ENCODE data around the gene TOLLIP. TPM values are rescaled to one million over a fixed set of nuclear protein-coding genes. Genes with fewer than 3 reads are reported as not detected.

TOLLIP gene
- total RNA-seq, 1 donor from 2014 or later, result 67.5 TPM

DNA sequence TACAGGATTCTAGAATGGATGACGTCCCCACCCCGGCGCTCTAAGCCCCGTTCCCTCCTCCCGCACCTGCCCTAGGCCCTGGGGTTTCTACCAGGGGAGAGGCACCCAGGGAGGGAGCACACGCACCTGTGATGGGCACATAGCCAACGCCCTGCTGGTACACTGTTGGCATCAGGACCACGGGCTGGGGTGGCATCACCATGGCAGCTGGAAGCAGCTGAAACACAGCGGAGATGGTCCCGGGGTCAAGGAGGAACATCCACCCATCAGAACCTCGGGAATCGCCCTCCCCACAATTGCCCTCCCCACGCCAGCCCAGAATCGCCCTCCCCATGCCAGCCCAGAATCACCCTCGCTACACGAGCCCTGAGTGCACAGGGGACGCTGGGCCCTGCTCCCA is 23.6 kb downstream of the TOLLIP start:
- Mint-ChIP-seq H3K4me3 (ENCODE audit: unreplicated experiment) (no peak overlapping the region), H3K4me1 (ENCODE audit: low read depth, unreplicated experiment) (no peaks in the 10 kb centered on the region), H3K27ac (ENCODE audit: unreplicated experiment) (no peak overlapping the region), H3K27me3 (ENCODE audit: unreplicated experiment) (peaks cover 6% of the 10 kb centered on the region), H3K9me3 (ENCODE audit: unreplicated experiment) (no peaks in the 10 kb centered on the region), H3K36me3 (ENCODE audit: unreplicated experiment) (no peaks in the 10 kb centered on the region)
- DNase-seq, result no peak
- TF ChIP-seq, protein P1, sequence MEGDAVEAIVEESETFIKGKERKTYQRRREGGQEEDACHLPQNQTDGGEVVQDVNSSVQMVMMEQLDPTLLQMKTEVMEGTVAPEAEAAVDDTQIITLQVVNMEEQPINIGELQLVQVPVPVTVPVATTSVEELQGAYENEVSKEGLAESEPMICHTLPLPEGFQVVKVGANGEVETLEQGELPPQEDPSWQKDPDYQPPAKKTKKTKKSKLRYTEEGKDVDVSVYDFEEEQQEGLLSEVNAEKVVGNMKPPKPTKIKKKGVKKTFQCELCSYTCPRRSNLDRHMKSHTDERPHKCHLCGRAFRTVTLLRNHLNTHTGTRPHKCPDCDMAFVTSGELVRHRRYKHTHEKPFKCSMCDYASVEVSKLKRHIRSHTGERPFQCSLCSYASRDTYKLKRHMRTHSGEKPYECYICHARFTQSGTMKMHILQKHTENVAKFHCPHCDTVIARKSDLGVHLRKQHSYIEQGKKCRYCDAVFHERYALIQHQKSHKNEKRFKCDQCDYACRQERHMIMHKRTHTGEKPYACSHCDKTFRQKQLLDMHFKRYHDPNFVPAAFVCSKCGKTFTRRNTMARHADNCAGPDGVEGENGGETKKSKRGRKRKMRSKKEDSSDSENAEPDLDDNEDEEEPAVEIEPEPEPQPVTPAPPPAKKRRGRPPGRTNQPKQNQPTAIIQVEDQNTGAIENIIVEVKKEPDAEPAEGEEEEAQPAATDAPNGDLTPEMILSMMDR (IDR thresholded peaks at IDR 0.05; ENCODE audit: partially characterized antibody, unreplicated experiment), result no peak

- DNase-seq, result no peak
- H3K4me3 Mint-ChIP-seq (ENCODE audit: unreplicated experiment), result no peak overlapping the region
- TF ChIP-seq, protein P1 (IDR thresholded peaks at IDR 0.05; ENCODE audit: partially characterized antibody, unreplicated experiment), result no peak
- H3K36me3 Mint-ChIP-seq (ENCODE audit: unreplicated experiment), result no peaks in the 10 kb centered on the region
- H3K27ac Mint-ChIP-seq (ENCODE audit: unreplicated experiment), result no peak overlapping the region
- H3K27me3 Mint-ChIP-seq (ENCODE audit: unreplicated experiment), result peaks cover 6% of the 10 kb centered on the region
- no peaks in the 10 kb centered on the region for H3K9me3 Mint-ChIP-seq (ENCODE audit: unreplicated experiment)
- H3K4me1 Mint-ChIP-seq (ENCODE audit: low read depth, unreplicated experiment), result peaks cover 1% of the 10 kb centered on the region
Observed at GRCh38 chr11:1285316-1285744, 24.1 kb downstream of the TOLLIP start.

GRCh38 chr11:1283906-1284305 is 25.5 kb downstream of the TOLLIP start:
- H3K27ac Mint-ChIP-seq (ENCODE audit: unreplicated experiment), result no peak overlapping the region
- peaks cover 9% of the 10 kb centered on the region for H3K27me3 Mint-ChIP-seq (ENCODE audit: unreplicated experiment)
- TF ChIP-seq, protein P1 (IDR thresholded peaks at IDR 0.05; ENCODE audit: partially characterized antibody, unreplicated experiment), result no peak
- DNase-seq, result no peak
- H3K9me3 Mint-ChIP-seq (ENCODE audit: unreplicated experiment), result peaks cover 1% of the 10 kb centered on the region
- H3K4me1 Mint-ChIP-seq (ENCODE audit: low read depth, unreplicated experiment), result peaks cover 6% of the 10 kb centered on the region
- no peaks in the 10 kb centered on the region for H3K36me3 Mint-ChIP-seq (ENCODE audit: unreplicated experiment)
- no peak overlapping the region for H3K4me3 Mint-ChIP-seq (ENCODE audit: unreplicated experiment)

DNA sequence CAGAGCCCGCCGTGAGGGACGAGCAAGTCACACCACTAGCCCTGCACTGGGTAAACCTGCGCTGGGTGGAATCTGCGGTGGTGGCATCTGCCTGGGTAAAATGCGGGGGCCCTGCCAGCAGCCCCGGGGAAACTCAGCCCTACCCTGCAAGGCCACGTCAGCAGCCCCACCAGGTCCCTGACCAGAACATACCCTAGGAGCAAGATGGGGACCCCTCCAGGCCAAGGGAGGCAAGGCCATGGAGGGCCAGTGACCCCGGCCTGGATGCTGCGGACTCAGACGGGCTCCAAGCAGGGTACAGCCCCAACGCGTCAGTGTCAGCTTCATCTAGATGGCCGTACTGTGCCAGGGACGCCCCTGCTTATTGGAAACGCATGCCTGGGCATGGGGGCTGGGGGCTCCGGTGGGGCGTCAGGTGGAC is 26.3 kb downstream of the TOLLIP start:
- Mint-ChIP-seq H3K4me1 (ENCODE audit: low read depth, unreplicated experiment) (peaks cover 6% of the 10 kb centered on the region), H3K36me3 (ENCODE audit: unreplicated experiment) (no peaks in the 10 kb centered on the region), H3K27me3 (ENCODE audit: unreplicated experiment) (peaks cover 9% of the 10 kb centered on the region), H3K9me3 (ENCODE audit: unreplicated experiment) (peaks cover 3% of the 10 kb centered on the region), H3K27ac (ENCODE audit: unreplicated experiment) (no peak overlapping the region), H3K4me3 (ENCODE audit: unreplicated experiment) (no peak overlapping the region)
- TF ChIP-seq, protein P1 (IDR thresholded peaks at IDR 0.05; ENCODE audit: partially characterized antibody, unreplicated experiment), result no peak
- no peak for DNase-seq

GRCh38 chr11:1281974-1282365 is 27.5 kb downstream of the TOLLIP start:
- Mint-ChIP-seq H3K27ac (ENCODE audit: unreplicated experiment) (no peak overlapping the region), H3K4me1 (ENCODE audit: low read depth, unreplicated experiment) (peaks cover 6% of the 10 kb centered on the region), H3K27me3 (ENCODE audit: unreplicated experiment) (peaks cover 9% of the 10 kb centered on the region), H3K36me3 (ENCODE audit: unreplicated experiment) (no peaks in the 10 kb centered on the region), H3K4me3 (ENCODE audit: unreplicated experiment) (no peak overlapping the region), H3K9me3 (ENCODE audit: unreplicated experiment) (peaks cover 3% of the 10 kb centered on the region)
- no peak for DNase-seq
- TF ChIP-seq, protein P1 (IDR thresholded peaks at IDR 0.05; ENCODE audit: partially characterized antibody, unreplicated experiment), result no peak
